Forelimb muscle (tissue), 1 donor: ENCODE measurements around the gene PRKAR1B. TPM values are rescaled to one million over a fixed set of nuclear protein-coding genes. Genes with fewer than 3 reads are reported as not detected.
A peak's percentile ranks its signal among the peaks of the same experiment; 100 is the strongest.

Experiments used
- DNase-seq: peaks from one replicate; pipeline ENCODE4 v3.0.0-alpha.2; 2013; ENCODE audit warnings: low read depth
- polyA plus RNA-seq: library from polyadenylated mRNA; unstranded; fragments of 120-200 nt; gene quantifications from one replicate; pipeline ENCODE4 v1.2.1, GENCODE V29; 2013; ENCODE audit not compliant: insufficient read length

Gene PRKAR1B
- polyA plus RNA-seq, result 28.8 TPM

GRCh38 chr7:727104-727805 lies at the start of gene PRKAR1B:
Gene PRKAR1B, minus strand, starts transcription at chr7:727281. Its CDS starts 15,776 bp downstream, at chr7:711505.
- no peak for DNase-seq

GRCh38 chr7:776381-776780 lies 49.3 kb upstream of the PRKAR1B start:
- DNase-seq, result no peak

- DNase-seq, result no peak
Measured at GRCh38 chr7:774161-775109, 47.4 kb upstream of the PRKAR1B start.

GRCh38 chr7:773622-773915 lies 46.5 kb upstream of the PRKAR1B start:
- no peak for DNase-seq

- DNase-seq, result no peak
Measured at GRCh38 chr7:772861-773621, 46.0 kb upstream of the PRKAR1B start.

- no peak for DNase-seq
Measured at GRCh38 chr7:772392-772791, 45.3 kb upstream of the PRKAR1B start.

- DNase-seq, result no peak
Measured at GRCh38 chr7:772005-772294, 44.9 kb upstream of the PRKAR1B start.

GRCh38 chr7:771234-772004 lies 44.3 kb upstream of the PRKAR1B start:
- peak; percentile 68 for DNase-seq

GRCh38 chr7:770741-771166 lies 43.7 kb upstream of the PRKAR1B start:
- no peak for DNase-seq

- no peak for DNase-seq
Measured at GRCh38 chr7:770336-770735, 43.3 kb upstream of the PRKAR1B start.

- no peak for DNase-seq
Measured at GRCh38 chr7:768881-769504, 41.9 kb upstream of the PRKAR1B start.

GRCh38 chr7:767941-768731 lies 41.1 kb upstream of the PRKAR1B start:
- no peak for DNase-seq

GRCh38 chr7:767580-767940 lies 40.5 kb upstream of the PRKAR1B start:
- no peak for DNase-seq

GRCh38 chr7:765383-765782 lies 38.3 kb upstream of the PRKAR1B start:
- DNase-seq, result no peak

- DNase-seq, result no peak
Measured at GRCh38 chr7:763762-764161, 36.7 kb upstream of the PRKAR1B start.

- DNase-seq, result no peak
Measured at GRCh38 chr7:762885-763284, 35.8 kb upstream of the PRKAR1B start.

GRCh38 chr7:761631-762030 lies 34.5 kb upstream of the PRKAR1B start:
- no peak for DNase-seq

- no peak for DNase-seq
Measured at GRCh38 chr7:761101-761500, 34.0 kb upstream of the PRKAR1B start.

GRCh38 chr7:760006-760405 lies 32.9 kb upstream of the PRKAR1B start:
- no peak for DNase-seq

GRCh38 chr7:759569-759968 lies 32.5 kb upstream of the PRKAR1B start:
- no peak for DNase-seq
